ENCODE results near the gene RNF114.

Gene RNF114

GRCh38 chr20:49913399-49914047 lies 22.7 kb upstream of the RNF114 start:
- Histone ChIP-seq H3K4me3 (ENCODE audit: low read depth in 1 of 2, low read length in 1 of 2) (no peak overlapping the region), H3K27ac (no peak overlapping the region), H3K9me3 (no peaks in the 10 kb centered on the region), H3K4me1 (ENCODE audit: control insufficient read depth in 1 of 2, insufficient read depth in 1 of 2, low read depth in 1 of 2, low read length in 1 of 2) (peaks cover 24 to 34% of the 10 kb centered on the region in 2 experiments), H3K36me3 (peaks cover 19% of the 10 kb centered on the region), H3K27me3 (no peaks in the 10 kb centered on the region)
- no peak for TF ChIP-seq CTCF (IDR thresholded peaks at IDR 0.05)

GRCh38 chr20:49914310-49915117 lies 21.7 kb upstream of the RNF114 start:
- H3K27ac ChIP-seq = peak overlapping the region; percentile 98
- no peaks in the 10 kb centered on the region for H3K27me3 ChIP-seq
- H3K4me3 ChIP-seq (ENCODE audit: low read depth in 1 of 2, low read length in 1 of 2) = peak overlapping the region; percentile 95 to 97
- H3K4me1 ChIP-seq (ENCODE audit: control insufficient read depth in 1 of 2, insufficient read depth in 1 of 2, low read depth in 1 of 2, low read length in 1 of 2) = peaks cover 24 to 34% of the 10 kb centered on the region in 2 experiments
- TF ChIP-seq CTCF (IDR thresholded peaks at IDR 0.05) = no peak
- peaks cover 11% of the 10 kb centered on the region for H3K36me3 ChIP-seq
- no peaks in the 10 kb centered on the region for H3K9me3 ChIP-seq

- Histone ChIP-seq H3K4me3 (ENCODE audit: low read depth in 1 of 2, low read length in 1 of 2) (peak overlapping the region; percentile 95 to 97), H3K36me3 (peaks cover 5% of the 10 kb centered on the region), H3K27me3 (no peaks in the 10 kb centered on the region), H3K4me1 (ENCODE audit: control insufficient read depth in 1 of 2, insufficient read depth in 1 of 2, low read depth in 1 of 2, low read length in 1 of 2) (peaks cover 24 to 34% of the 10 kb centered on the region in 2 experiments), H3K27ac (peak overlapping the region; percentile 98), H3K9me3 (no peaks in the 10 kb centered on the region)
- no peak for TF ChIP-seq CTCF (IDR thresholded peaks at IDR 0.05)
Observed at GRCh38 chr20:49915118-49915379, 21.1 kb upstream of the RNF114 start.

- Histone ChIP-seq H3K4me3 (ENCODE audit: low read depth in 1 of 2, low read length in 1 of 2) (peak within 1 kb of the TSS; percentile 95 to 97), H3K9me3 (no peaks in the 10 kb centered on the region), H3K36me3 (peaks cover under 1% of the 10 kb centered on the region), H3K27ac (peak within 1 kb of the TSS; percentile 98), H3K4me1 (ENCODE audit: control insufficient read depth in 1 of 2, insufficient read depth in 1 of 2, low read depth in 1 of 2, low read length in 1 of 2) (peaks cover 24 to 34% of the 10 kb centered on the region in 2 experiments), H3K27me3 (no peaks in the 10 kb centered on the region)
- no peak for TF ChIP-seq CTCF (IDR thresholded peaks at IDR 0.05)
Observed at GRCh38 chr20:49915380-49916145, 20.6 kb upstream of the RNF114 start, which contains the start of gene SPATA2. SPATA2 (minus strand) TSS chr20:49915529; CDS start chr20:49908490, 7,039 bp downstream.

GRCh38 chr20:49916146-49917002 lies 19.8 kb upstream of the RNF114 start:
- Histone ChIP-seq H3K4me3 (ENCODE audit: low read depth in 1 of 2, low read length in 1 of 2) (peak overlapping the region; percentile 95 to 97), H3K27ac (peak overlapping the region; percentile 98), H3K36me3 (no peaks in the 10 kb centered on the region), H3K4me1 (ENCODE audit: control insufficient read depth in 1 of 2, insufficient read depth in 1 of 2, low read depth in 1 of 2, low read length in 1 of 2) (peaks cover 24 to 34% of the 10 kb centered on the region in 2 experiments), H3K27me3 (no peaks in the 10 kb centered on the region), H3K9me3 (no peaks in the 10 kb centered on the region)
- TF ChIP-seq CTCF (IDR thresholded peaks at IDR 0.05) = no peak
